Activated gamma-delta T cell treated with anti-CD3 and anti-CD28 coated beads, Interleukin-2, amount 50 U/mL, for 16 hours (primary cell): ENCODE data around the gene CUX1.
"Not testable (repeated sequence)": the region's sequence is repeated elsewhere in the genome, so short reads cannot be mapped to it uniquely, and the experiment has no call there.

Experiments
- DNase-seq: peaks from one replicate; pipeline ENCODE4 v3.0.0-alpha.2; 2020; ENCODE audit warnings: low read depth

CUX1 gene

DNA sequence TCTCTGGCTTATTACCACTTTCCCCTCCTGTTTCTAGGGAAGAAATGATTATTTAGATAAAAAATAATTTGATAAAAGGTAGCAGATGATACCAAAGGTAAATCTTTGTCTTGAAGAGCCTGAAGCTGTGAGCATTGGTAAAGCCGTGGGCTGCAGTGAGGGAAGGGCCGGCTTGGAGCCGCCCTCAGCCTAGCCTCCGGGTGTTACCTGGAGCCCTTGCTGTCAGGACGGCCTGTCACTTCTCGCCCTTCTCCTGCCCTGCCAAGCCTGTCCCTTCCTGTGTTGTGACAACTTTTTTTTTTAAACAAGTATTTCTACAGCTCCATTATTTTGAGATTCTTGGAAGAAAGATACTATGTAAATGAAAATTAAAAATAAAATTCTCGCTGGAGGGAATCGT, 7.0 kb downstream of the CUX1 start:
- DNase-seq = no peak

GRCh38 chr7:101826081-101826835, 8.8 kb downstream of the CUX1 start:
- no peak for DNase-seq

GRCh38 chr7:101828301-101829020, 11.0 kb downstream of the CUX1 start:
- no peak for DNase-seq

GRCh38 chr7:101829374-101829773, 11.9 kb downstream of the CUX1 start:
- no peak for DNase-seq

- no peak for DNase-seq
Observed at GRCh38 chr7:101829821-101830220, 12.4 kb downstream of the CUX1 start.

DNA sequence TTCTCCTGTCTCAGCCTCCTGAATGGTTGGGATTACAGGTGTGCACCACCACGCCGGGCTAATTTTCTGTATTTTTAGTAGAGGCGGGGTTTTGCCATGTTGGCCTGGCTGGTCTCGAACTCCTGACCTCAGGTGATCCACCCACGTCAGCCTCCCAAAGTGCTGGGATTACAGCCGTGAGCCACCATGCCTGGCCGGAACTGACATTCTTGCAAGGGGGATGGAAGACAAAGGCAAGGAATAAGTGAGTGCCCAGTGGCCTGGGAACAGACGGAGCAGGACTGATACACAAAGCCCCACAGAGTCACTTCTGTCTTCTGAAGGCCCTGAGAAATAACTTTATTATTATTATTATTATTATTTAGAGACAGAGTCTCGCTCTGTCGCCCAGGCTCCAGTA, 14.0 kb downstream of the CUX1 start:
- not testable (repeated sequence) for DNase-seq

DNA sequence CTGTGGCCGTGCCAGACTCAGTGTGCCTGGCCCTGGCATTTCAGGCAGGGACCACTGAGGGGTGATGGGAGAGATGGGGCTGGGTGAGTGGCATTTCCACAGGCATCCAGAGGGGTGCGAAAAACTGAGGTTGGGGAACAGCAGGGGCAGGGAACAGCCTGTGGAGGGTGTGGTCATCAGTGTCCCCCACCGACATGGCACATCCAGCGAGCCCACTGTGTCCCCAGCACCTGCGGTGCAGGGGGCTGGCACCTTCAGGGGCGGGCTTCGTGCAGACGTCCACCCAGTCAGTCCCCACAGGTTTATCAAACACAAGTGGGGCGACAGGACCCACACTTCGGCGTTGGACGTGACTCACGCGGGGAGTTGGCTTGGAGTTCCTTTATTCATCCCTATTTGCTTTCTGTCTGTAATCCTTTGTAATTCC, 14.8 kb downstream of the CUX1 start:
- DNase-seq = no peak

DNA sequence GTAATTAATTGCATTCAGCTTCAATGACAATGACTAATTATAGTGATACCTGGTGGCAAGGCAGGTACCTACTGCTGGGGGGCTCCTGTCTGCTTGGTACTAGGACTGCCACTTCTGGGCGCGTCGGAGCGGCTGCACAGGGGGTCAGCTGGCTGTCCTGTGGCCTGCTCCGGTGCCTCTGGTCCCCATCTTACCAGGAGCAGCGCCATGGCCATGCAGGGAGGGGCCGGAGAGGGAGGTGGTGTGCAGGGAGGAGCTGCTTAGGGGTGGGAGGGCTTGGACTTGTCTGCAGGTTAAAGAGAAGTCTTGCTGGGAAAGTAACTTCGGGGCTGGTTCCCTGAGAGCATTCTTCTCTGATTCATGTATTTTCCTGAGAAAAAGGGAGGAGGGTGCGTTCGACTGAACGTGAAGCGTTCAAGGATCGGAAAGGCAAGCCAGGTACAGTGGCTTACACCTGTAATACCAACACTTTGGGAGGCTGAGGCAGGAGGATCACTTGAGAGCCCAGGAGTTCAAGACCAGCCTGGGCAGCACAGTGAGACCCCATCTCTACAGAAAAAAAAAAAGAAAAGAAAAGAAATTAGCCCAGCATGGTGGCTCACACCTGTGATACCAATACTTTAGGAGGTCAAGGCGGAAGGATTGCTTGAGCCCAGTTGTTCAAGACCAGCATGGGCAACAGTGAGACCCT, 15.4 kb downstream of the CUX1 start:
- DNase-seq = no peak

GRCh38 chr7:101833799-101834198, 16.4 kb downstream of the CUX1 start:
- no peak for DNase-seq

GRCh38 chr7:101835136-101835535, 17.7 kb downstream of the CUX1 start:
- DNase-seq = no peak

GRCh38 chr7:101837433-101837832, 20.0 kb downstream of the CUX1 start:
- DNase-seq = not testable (repeated sequence)

DNA sequence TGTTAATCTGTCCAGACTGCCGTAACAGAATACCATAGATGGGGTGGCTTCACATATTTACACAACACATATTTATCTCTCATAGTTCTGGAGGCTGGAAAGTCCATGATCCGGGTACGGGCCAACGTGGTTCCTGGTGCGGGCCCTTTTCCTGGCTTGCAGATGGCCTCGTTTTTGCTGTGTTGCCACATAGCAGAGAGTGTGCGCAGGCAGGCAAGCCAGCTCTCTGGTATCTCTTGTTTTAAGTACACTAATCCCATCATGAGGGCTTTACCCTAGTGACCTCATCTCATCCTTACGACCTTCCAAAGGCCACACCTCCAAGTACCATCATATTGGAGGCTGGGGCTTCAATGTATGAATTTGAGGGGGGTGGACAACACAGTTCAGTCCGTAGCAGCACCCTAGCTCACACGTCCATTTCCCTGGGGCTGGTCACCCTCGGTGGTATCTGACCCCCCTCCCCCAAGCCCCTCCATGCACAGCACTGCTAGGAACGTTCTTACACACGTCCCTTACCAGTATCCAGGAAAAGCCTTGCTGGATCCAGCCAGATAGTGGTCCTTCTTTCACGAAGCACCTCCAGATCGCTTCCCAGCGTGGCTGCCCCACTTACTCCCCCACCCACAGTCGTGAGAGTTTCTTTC, 21.5 kb downstream of the CUX1 start:
- DNase-seq = no peak

GRCh38 chr7:101841328-101841727, 23.9 kb downstream of the CUX1 start:
- DNase-seq = no peak

DNA sequence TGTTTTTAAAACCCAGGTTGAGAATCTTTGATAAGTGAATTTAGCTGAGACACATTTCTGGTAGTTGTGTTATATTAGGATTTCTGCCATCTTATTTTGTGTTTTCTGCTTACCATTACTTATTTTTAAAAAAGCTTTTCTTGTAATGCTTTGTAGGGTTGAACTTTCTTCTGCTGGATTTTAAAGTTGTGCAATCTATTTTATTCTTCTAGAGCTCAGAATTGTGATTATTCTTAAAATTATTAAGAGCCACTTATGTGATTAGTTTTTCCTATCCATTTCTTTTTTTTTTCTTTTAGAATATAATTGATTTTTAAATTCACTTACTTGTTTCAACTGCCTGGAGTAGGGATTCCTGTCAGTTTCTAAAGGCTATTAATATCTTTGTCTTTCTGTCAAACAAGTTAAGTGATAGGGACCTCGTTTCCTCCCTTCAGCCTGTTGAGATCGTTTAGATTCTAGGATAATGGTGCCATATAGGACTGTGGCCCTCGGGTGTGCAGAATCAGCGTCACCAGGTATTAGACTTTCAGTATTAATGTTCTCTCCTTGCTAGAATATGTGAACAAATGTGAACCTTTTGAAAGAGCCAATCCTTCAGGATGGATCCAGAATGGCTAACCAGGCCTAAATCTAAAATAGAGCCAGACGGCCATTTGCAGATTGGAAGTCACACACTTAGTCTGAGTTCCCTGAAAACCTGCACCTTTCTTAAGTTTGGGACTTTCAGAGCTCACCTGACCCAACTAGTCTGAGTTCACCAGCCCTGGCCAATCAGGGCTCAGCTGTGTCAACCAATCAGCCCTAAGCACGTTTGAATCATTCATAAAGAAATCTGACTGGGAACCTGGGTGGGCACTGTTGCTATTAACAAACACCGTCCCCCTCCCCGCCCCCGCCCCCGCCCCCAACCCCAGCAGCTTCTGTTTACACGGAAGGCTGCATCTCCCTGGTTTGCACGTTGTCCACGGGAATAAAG, 26.2 kb downstream of the CUX1 start:
- no peak for DNase-seq

DNA sequence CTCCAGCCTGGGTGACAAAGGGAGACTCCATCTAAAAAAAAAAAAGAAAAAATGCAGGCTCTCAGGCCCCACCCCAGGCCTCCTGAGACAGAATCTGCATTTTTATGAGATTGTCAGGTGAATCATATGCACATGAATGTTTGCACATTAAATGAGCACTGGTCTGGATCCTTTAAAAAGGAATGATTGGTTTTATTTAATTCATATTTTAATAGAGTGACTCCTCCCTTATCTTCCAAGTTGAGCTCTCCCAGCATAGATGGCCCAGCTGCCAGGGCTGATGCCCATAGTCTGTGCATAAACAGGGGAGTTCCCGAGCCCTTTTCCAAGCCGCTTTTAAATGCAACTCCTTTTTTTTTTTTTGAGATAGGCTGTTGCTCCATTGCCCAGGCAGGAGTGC, 28.5 kb downstream of the CUX1 start:
- DNase-seq = no peak

DNA sequence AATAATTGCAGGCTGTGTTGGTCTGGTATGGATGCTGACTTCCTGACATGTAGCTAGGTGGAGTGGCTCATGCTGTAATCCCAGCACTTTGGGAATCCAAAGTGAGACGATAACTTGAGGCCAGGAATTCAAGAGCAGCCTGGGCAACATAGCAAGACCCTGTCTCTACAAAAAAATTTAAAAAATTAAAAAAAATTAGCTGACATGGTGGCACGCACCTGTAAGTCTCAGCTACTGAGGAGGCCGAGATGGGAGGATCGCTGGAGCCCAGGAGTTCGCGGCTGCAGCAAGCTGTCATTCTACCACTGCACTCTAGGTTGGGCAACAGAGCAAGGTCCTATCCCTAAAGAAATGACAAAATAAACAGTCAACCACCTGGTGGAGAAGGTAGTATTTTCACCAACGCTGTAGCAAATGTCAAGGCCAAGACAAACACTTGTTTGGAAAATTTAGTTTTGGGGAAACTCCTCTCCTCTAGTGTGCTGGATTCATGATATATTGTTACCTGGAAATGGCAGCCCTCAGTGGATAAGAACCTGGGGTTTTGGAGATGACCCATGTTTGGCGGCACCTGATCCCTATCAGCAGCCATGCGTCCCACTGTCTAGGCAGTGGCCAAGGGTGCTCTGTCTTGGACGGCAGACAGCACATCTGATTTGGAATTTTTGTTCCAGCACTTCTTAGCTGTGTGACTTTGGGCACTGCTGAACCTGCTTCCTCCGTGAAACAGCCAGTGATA, 29.5 kb downstream of the CUX1 start:
- DNase-seq = no peak

DNA sequence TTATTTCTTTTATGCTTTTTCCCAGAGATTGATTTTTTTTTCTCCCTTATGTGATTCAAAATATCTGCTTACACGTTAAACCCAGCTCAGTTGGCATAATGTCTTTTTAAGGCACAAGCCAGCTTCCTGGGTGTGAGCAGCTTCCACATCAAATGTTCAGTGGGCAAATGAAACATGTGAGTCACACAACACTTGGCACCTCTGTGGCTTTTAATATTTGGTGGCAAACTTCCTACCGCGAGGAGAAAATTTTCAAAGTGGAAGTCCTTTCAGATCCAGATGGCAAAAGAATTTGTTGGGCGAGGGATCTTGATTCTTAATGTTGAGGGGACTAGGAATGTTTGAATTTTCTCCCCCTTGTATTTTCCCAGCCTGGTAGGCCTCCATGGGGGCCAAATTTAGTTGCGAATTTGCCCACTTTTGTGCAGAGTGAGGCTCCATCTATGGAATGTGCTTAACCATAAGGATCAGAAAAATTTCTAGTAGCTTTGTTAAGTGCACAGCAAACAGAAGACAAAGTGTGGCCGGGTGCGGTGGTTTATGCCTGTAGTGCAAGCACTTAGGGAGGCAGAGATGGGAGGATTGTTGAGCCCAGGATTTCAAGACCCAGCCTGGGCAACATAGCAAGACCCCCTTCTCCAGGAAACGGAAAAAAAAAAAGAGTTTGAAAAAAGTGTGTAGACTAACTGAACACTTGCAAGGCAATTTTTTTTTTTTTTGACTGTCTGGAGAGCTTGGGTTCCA, 31.0 kb downstream of the CUX1 start:
- DNase-seq = no peak

GRCh38 chr7:101849314-101849713, 31.9 kb downstream of the CUX1 start:
- not testable (repeated sequence) for DNase-seq

- not testable (repeated sequence) for DNase-seq
Observed at GRCh38 chr7:101852364-101852763, 34.9 kb downstream of the CUX1 start.

GRCh38 chr7:101853684-101854083, 36.3 kb downstream of the CUX1 start:
- DNase-seq = no peak
